Measurements from ENCODE around the gene STK17B. TPM values are rescaled to one million over a fixed set of nuclear protein-coding genes. Genes with fewer than 3 reads are reported as not detected.

STK17B gene
- polyA plus RNA-seq, 4 donors, result 9.4 to 13.2 (median 10.6) TPM

DNA sequence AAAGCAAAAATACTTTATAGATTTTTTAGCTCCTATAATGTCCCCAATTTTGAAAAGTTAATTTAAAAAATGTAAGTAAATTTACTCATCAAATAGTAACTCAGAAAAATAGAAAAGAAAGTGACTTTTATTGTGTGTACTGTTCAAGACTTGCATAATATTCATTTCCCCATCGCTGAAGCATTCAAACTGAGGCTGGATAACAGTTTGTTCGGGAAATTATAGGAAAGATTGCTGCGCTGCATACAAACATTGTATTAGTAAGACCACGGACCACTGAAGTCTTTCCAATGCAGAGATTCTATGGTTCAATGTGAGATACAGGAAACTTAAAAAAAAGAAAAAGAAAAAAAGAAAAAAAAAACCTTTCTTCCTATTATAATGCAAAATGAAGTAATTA lies 10.4 kb downstream of the STK17B start:
- DNase-seq (ENCODE audit: low read depth in 4 of 4, low spot score in 2 of 4), result no peak

DNA sequence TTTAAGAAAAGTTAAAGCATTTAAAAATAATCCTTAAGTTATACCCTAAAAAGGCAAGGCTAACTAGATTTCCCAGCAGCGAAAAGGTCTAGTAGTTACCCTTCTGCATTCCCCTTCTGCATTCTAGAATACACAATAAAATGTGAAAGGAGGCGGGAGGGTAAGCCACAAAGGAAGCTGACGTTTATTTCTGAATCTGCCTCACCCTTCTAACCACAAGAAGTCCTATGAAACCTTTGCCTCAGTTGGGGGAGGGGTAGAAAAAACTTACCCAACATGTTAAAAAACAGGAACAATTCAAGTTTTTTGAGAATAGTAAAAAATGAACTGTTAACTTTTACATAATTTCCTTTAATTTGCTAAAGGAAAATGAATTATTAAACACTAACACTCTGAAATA lies 11.3 kb downstream of the STK17B start:
- DNase-seq (ENCODE audit: low read depth in 4 of 4, low spot score in 2 of 4), result no peak

- no peak for DNase-seq (ENCODE audit: low read depth in 4 of 4, low spot score in 2 of 4)
These were observed 12.0 kb downstream of the STK17B start for GRCh38 chr2:196159221-196159892.

DNA sequence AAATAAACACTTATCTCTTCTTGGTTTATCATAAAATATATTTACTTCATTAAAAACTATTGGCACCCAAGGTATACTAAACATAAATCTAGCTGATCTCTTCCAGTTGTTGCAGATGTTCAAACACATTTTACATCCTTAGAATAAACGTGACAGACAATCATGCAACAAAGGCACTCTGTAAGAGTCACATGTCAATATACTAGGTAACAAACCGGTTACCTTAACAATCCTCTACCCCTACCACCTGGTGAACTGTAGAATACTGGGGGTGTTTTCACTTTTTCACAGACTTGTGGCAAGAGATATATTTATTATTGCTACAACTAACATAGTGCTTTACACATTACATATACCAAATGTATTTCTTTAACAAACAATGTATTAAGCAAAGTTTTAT lies 15.8 kb downstream of the STK17B start:
- DNase-seq (ENCODE audit: low read depth in 4 of 4, low spot score in 2 of 4), result no peak

DNA sequence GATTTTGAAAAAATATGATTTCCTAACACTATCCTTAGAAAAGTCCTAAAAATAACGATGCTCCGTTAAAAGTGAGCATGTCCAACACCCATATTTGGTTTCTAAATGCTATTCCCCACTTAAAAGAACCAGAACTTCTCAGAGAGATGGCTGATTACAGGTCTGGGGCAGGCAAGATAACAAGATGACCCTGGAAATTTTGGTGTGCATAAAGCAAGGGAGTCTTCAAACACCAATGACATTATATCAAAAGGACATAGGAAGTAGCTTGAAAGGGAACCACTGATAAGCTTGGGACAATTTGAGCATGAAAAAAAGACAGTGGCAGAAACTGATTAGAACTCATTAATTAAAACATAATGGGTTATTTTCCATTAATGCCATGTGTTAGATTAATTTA lies 17.9 kb downstream of the STK17B start:
- no peak for DNase-seq (ENCODE audit: low read depth in 4 of 4, low spot score in 2 of 4)

- DNase-seq (ENCODE audit: low read depth in 4 of 4, low spot score in 2 of 4), result no peak
These were observed 21.4 kb downstream of the STK17B start for GRCh38 chr2:196149948-196150347.

GRCh38 chr2:196148736-196149135 lies 22.6 kb downstream of the STK17B start:
- DNase-seq (ENCODE audit: low read depth in 4 of 4, low spot score in 2 of 4), result no peak

DNA sequence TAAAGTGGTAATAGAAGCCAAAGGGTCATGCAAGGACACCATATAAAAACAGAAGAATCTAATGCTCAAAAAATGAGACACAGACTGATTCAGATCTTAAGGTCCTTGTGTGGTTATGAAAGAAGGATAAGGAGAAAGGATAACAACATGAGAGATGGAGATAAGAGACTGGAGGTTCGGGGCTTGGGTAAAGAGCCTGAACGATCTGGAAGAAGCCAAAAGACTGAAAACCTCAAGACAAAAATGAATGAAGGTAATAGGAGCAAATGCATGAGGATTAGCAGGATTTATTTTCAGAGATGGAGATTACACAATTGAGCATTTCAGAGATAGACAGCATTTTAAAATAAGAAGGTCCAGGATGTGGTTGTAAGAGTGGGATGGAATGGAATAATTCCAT lies 26.1 kb downstream of the STK17B start:
- no peak for DNase-seq (ENCODE audit: low read depth in 4 of 4, low spot score in 2 of 4)

- no peak for DNase-seq (ENCODE audit: low read depth in 4 of 4, low spot score in 2 of 4)
These were observed 26.8 kb downstream of the STK17B start for GRCh38 chr2:196144513-196145126.

- DNase-seq (ENCODE audit: low read depth in 4 of 4, low spot score in 2 of 4), result no peak
These were observed 27.6 kb downstream of the STK17B start for GRCh38 chr2:196143730-196144131.

GRCh38 chr2:196142825-196143224 lies 28.6 kb downstream of the STK17B start:
- no peak for DNase-seq (ENCODE audit: low read depth in 4 of 4, low spot score in 2 of 4)

GRCh38 chr2:196140213-196140612 lies 31.2 kb downstream of the STK17B start:
- no peak for DNase-seq (ENCODE audit: low read depth in 4 of 4, low spot score in 2 of 4)

GRCh38 chr2:196137271-196137670 lies 34.1 kb downstream of the STK17B start:
- DNase-seq (ENCODE audit: low read depth in 4 of 4, low spot score in 2 of 4), result no peak

DNA sequence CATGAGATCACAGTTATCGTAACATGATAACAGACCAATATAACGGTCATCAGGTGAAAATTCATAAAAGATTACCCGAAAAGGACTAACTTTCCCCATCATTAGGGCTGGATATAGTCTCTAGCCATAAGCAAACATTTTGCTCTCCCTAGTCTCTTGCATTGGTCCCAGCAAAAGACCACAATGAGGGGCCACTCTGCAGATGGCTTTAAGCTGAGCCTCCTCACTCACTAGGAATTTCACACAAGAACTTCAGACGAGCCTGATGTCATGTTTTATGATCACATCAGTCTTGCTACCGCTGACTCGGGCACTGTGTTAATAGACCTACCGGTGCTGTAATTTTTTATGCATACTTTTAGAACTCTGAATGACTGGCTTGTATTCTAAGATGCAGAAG lies 35.2 kb downstream of the STK17B start:
- no peak for DNase-seq (ENCODE audit: low read depth in 4 of 4, low spot score in 2 of 4)

GRCh38 chr2:196131949-196132925 lies 39.1 kb downstream of the STK17B start:
- DNase-seq (ENCODE audit: low read depth in 4 of 4, low spot score in 2 of 4), result no peak

DNA sequence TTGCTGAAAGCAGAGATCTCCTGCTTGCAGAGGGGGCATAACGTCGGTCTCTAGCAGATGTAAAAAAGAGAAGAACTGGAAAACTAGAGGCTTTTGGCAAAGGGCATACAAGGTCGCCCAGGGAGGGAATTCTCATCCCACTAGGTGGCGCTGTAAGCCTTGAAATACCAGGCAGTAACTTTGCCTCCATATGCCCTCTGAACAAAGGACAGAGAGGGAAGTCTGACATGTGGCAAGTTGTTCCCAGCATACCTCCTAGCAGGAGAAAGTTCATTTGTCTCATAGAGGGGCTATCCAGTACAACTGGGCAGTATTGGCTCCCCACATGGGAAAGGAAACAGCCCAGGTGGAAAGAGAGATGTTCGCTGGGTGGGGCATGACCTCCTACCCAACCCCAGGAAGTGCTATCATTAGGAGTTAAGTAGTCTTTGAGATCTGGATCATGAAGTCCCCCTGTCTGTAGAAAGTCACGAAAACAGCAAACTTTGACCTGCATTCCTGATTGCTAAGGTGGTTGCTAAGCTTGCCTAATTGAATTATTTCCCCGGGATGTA lies 39.9 kb downstream of the STK17B start:
- DNase-seq (ENCODE audit: low read depth in 4 of 4, low spot score in 2 of 4), result no peak

GRCh38 chr2:196130039-196130825 lies 41.1 kb downstream of the STK17B start:
- DNase-seq (ENCODE audit: low read depth in 4 of 4, low spot score in 2 of 4), result no peak

GRCh38 chr2:196128749-196129148 lies 42.6 kb downstream of the STK17B start:
- no peak for DNase-seq (ENCODE audit: low read depth in 4 of 4, low spot score in 2 of 4)

DNA sequence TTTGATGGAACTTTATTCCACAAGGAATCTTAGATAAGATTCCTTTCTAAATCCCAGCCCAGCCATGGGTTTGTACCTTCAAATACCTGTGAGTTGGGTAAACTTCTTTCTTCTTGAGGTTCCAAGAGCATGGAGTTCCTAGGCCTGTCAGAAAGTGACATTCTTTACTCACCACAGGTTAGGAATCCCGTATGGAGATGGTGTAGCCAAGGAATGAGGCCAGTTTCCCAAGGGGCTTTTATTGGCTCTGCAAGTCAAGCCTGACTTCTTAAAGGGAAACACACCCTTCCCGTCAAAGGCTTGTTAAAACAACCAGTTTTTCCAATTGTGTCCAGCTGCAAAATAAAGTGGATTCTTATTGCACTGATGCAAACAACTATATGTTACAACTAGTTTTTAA lies 45.8 kb downstream of the STK17B start:
- no peak for DNase-seq (ENCODE audit: low read depth in 4 of 4, low spot score in 2 of 4)

GRCh38 chr2:196123679-196124373 lies 47.6 kb downstream of the STK17B start:
- DNase-seq (ENCODE audit: low read depth in 4 of 4, low spot score in 2 of 4), result no peak
